Neural cell (in vitro differentiated cells): Measurements from ENCODE around the gene HEMK1. TPM values are rescaled to one million over a fixed set of nuclear protein-coding genes. Genes with fewer than 3 reads are reported as not detected.

Experiments used
- H2AFZ ChIP-seq: fragments of 200-600, 300-800 bp; sonication (generic), shearing (Covaris generic); 2 replicates; pipeline ENCODE4 v1.6.0; 2014; ENCODE audit warnings: low read depth, mild to moderate bottlenecking, antibody characterized with exemption, low read length, moderate library complexity
- H3F3A ChIP-seq: fragments of 200-600 bp; shearing (Covaris generic); 2 replicates; pipeline ENCODE4 v1.6.1; 2016; ENCODE audit warnings: mild to moderate bottlenecking, moderate library complexity, mixed read lengths, antibody characterized with exemption, low read length; ENCODE audit not compliant: insufficient read depth, poor library complexity, severe bottlenecking
- H3K27ac ChIP-seq: fragments of 200-600, 300-800 bp; sonication (generic), shearing (Covaris generic); 2 replicates; pipeline ENCODE4 v1.5.1; 2014; ENCODE audit warnings: mild to moderate bottlenecking, low read length, moderate library complexity
- H3K27me3 ChIP-seq: fragments of 300-800, 200-600 bp; sonication (generic), shearing (Covaris generic); 2 replicates; pipeline ENCODE4 v1.6.0; 2014; ENCODE audit warnings: mild to moderate bottlenecking, low read depth, low read length, moderate library complexity; ENCODE audit not compliant: insufficient read depth
- H3K36me3 ChIP-seq: fragments of 300-800, 200-600 bp; sonication (generic), shearing (Covaris generic); 2 replicates; pipeline ENCODE4 v1.5.1; 2014; ENCODE audit warnings: mild to moderate bottlenecking, antibody characterized with exemption, low read length, moderate library complexity; ENCODE audit not compliant: insufficient read depth
- H3K4me2 ChIP-seq: fragments of 300-800, 200-600 bp; sonication (generic), shearing (Covaris generic); 2 replicates; pipeline ENCODE4 v1.6.0; 2014; ENCODE audit warnings: mild to moderate bottlenecking, low read length
- H3K4me3 ChIP-seq: fragments of 300-800, 200-600 bp; sonication (generic), shearing (Covaris generic); 2 replicates; pipeline ENCODE4 v1.5.1; 2014; ENCODE audit warnings: mild to moderate bottlenecking, low read length, moderate library complexity
- H3K79me2 ChIP-seq: fragments of 200-600 bp; shearing (Covaris generic); replicated peaks from 2 replicates; pipeline ENCODE4 v1.6.0; 2014; ENCODE audit warnings: mild to moderate bottlenecking, low read length, moderate library complexity; ENCODE audit not compliant: insufficient read depth
- H3K9ac ChIP-seq: fragments of 300-800, 200-600 bp; sonication (generic), shearing (Covaris generic); 2 replicates; pipeline ENCODE4 v1.6.1; 2016; ENCODE audit warnings: mild to moderate bottlenecking, low read length, mixed read lengths
- H3K9me2 ChIP-seq: fragments of 200-600 bp; shearing (Covaris generic); 2 replicates; pipeline ENCODE4 v1.6.1; 2016; ENCODE audit warnings: mild to moderate bottlenecking, low read length, mixed read lengths; ENCODE audit not compliant: insufficient read depth
- H3K9me3 ChIP-seq: fragments of 200-600, 300-800 bp; sonication (generic), shearing (Covaris generic); 2 replicates; pipeline ENCODE4 v1.6.1; 2016; ENCODE audit warnings: mild to moderate bottlenecking, mixed run types, low read length, moderate library complexity, mixed read lengths
- H4K20me1 ChIP-seq: fragments of 200-600 bp; shearing (Covaris generic); 2 replicates; pipeline ENCODE4 v1.6.1; 2016; ENCODE audit warnings: mild to moderate bottlenecking, mixed run types; ENCODE audit not compliant: insufficient read depth
- CTCF ChIP-seq: fragments of 450-650 bp; IDR thresholded peaks from 2 replicates; pipeline ENCODE4 v1.5.1; 2014; ENCODE audit warnings: antibody characterized with exemption, mild to moderate bottlenecking, moderate library complexity; ENCODE audit not compliant: poor library complexity, severe bottlenecking
- EP300 ChIP-seq: fragments of 450-650 bp; conservative IDR thresholded peaks from 2 replicates; pipeline ENCODE4 v1.6.1; 2014; ENCODE audit warnings: antibody characterized with exemption, mild to moderate bottlenecking, moderate library complexity; ENCODE audit not compliant: poor library complexity, severe bottlenecking
- EZH2 ChIP-seq: fragments of 200-600, 300-800 bp; shearing (Covaris generic), sonication (generic); IDR thresholded peaks from 2 replicates; pipeline ENCODE4 v1.6.1; 2014; ENCODE audit warnings: antibody characterized with exemption, low read length, borderline replicate concordance, mild to moderate bottlenecking; ENCODE audit not compliant: insufficient read depth, poor library complexity, severe bottlenecking
- MXI1 ChIP-seq: fragments of 450-650 bp; conservative IDR thresholded peaks from 2 replicates; pipeline ENCODE4 v1.6.1; 2014; ENCODE audit warnings: antibody characterized with exemption, mild to moderate bottlenecking; ENCODE audit not compliant: poor library complexity, severe bottlenecking
- POLR2AphosphoS5 ChIP-seq: IDR thresholded peaks from 2 replicates; pipeline ENCODE4 v1.6.1; 2012
- RAD21 ChIP-seq: fragments of 450-650 bp; conservative IDR thresholded peaks from 2 replicates; pipeline ENCODE4 v1.6.1; 2014; ENCODE audit warnings: antibody characterized with exemption, mild to moderate bottlenecking, moderate library complexity
- REST ChIP-seq: IDR thresholded peaks from 2 replicates; pipeline ENCODE4 v1.6.1; 2012; ENCODE audit warnings: borderline replicate concordance
- SMC3 ChIP-seq: fragments of 450-650 bp; conservative IDR thresholded peaks from 2 replicates; pipeline ENCODE4 v1.6.1; 2014; ENCODE audit warnings: antibody characterized with exemption, mild to moderate bottlenecking, moderate library complexity; ENCODE audit not compliant: poor library complexity
- TAF1 ChIP-seq: IDR thresholded peaks from 2 replicates; pipeline ENCODE4 v1.6.1; 2012; ENCODE audit warnings: low read depth
- polyA plus RNA-seq: library from polyadenylated mRNA; depleted of rRNA; stranded (reverse); fragments of >200 nt; gene quantifications from 2 replicates; pipeline ENCODE4 v1.2.3, GENCODE V29; 2014

HEMK1 gene
- polyA plus RNA-seq, 1 donor from 2014 or later, result 24.4 TPM

- Histone ChIP-seq H3K9me2 (no peaks in the 10 kb centered on the region), H3K27me3 (no peaks in the 10 kb centered on the region), H3K27ac (no peak overlapping the region), H3F3A (no peaks in the 10 kb centered on the region), H3K9me3 (no peaks in the 10 kb centered on the region), H4K20me1 (no peaks in the 10 kb centered on the region), H3K9ac (no peak overlapping the region), H3K4me2 (no peak overlapping the region), H3K4me3 (no peak overlapping the region), H3K36me3 (no peaks in the 10 kb centered on the region), H2AFZ (no peak overlapping the region), H3K79me2 (no peaks in the 10 kb centered on the region)
- TF ChIP-seq POLR2AphosphoS5 (no peak), CTCF (no peak), MXI1 (no peak), RAD21 (no peak), EZH2 (no peak), EP300 (no peak), TAF1 (no peak), SMC3 (no peak), REST (no peak)
Observed at GRCh38 chr3:50630877-50631276, 61.6 kb downstream of the HEMK1 start.

- Histone ChIP-seq H3K27me3 (no peaks in the 10 kb centered on the region), H2AFZ (no peak overlapping the region), H3K9me3 (no peaks in the 10 kb centered on the region), H3K79me2 (no peaks in the 10 kb centered on the region), H3K4me3 (no peak overlapping the region), H3K36me3 (no peaks in the 10 kb centered on the region), H3K9me2 (no peaks in the 10 kb centered on the region), H4K20me1 (no peaks in the 10 kb centered on the region), H3K4me2 (no peak overlapping the region), H3K9ac (no peak overlapping the region), H3K27ac (no peak overlapping the region), H3F3A (no peaks in the 10 kb centered on the region)
- no peak for TF ChIP-seq RAD21
- TF ChIP-seq MXI1, result no peak
- no peak for TF ChIP-seq EZH2
- no peak for TF ChIP-seq EP300
- TF ChIP-seq REST, result no peak
- TF ChIP-seq SMC3, result no peak
Observed at GRCh38 chr3:50632450-50632849, 63.1 kb downstream of the HEMK1 start.
